HFFc6 (cell line): ENCODE data around the gene PI4K2B. TPM values are rescaled to one million over a fixed set of nuclear protein-coding genes. Genes with fewer than 3 reads are reported as not detected.

Experiments
- DNase-seq: peaks from one replicate; pipeline ENCODE4 v3.0.0-alpha.2; 2018
- H3K27ac Mint-ChIP-seq: 2 replicates; pipeline ENCODE4 v1.8.0; 2020; ENCODE audit warnings: mild to moderate bottlenecking, mixed read lengths
- H3K27me3 Mint-ChIP-seq: 2 replicates; pipeline ENCODE4 v1.8.0; 2021; ENCODE audit warnings: mild to moderate bottlenecking, moderate library complexity, mixed read lengths; ENCODE audit not compliant: insufficient read depth
- H3K36me3 Mint-ChIP-seq: 2 replicates; pipeline ENCODE4 v1.8.0; 2021; ENCODE audit warnings: low read depth, mixed read lengths
- H3K4me1 Mint-ChIP-seq: 2 replicates; pipeline ENCODE4 v1.8.0; 2020; ENCODE audit warnings: low read depth, mixed read lengths
- H3K4me3 Mint-ChIP-seq: 2 replicates; pipeline ENCODE4 v1.8.0; 2020; ENCODE audit warnings: mild to moderate bottlenecking, moderate library complexity, mixed read lengths
- H3K9me3 Mint-ChIP-seq: 2 replicates; pipeline ENCODE4 v1.8.0; 2020; ENCODE audit warnings: mild to moderate bottlenecking, mixed read lengths
- CTCF ChIP-seq: fragments of 200-600 bp; sonication (generic); IDR thresholded peaks from 2 replicates; pipeline ENCODE4 v1.5.0; 2021; ENCODE audit warnings: antibody characterized with exemption, mild to moderate bottlenecking
- long read RNA-seq: library from polyadenylated mRNA; unstranded; transcript quantifications from one replicate; pipeline ENCODE4 v2.0.0, GENCODE V29; 2019
- total RNA-seq, 6 experiments: library from RNA; stranded (reverse); fragmentation: NEBNext Ultra II Directional; extraction: Animal tissue kit (Norgen Biotek cat#: 25700); gene quantifications; 2 replicates in 1 of 6; 3 replicates in 5 of 6; pipeline ENCODE4 v1.2.3, GENCODE V29; 2021

PI4K2B gene
- total RNA-seq: 10 to 100 TPM; 28.3 to 33.8 (median 30.5) TPM
- long read RNA-seq, partial matches to known transcripts: 6 of 8 reads
- long read RNA-seq, other reads (novel, unspliced or antisense): 1 of 8 reads

- Mint-ChIP-seq H3K27ac (peak within 1 kb of the TSS; percentile 79), H3K27me3 (no peaks in the 10 kb centered on the region; the same call in 1 of the 2 replicates), H3K4me3 (peak within 1 kb of the TSS; percentile 89), H3K36me3 (peaks cover 42% of the 10 kb centered on the region), H3K4me1 (peaks cover 27% of the 10 kb centered on the region), H3K9me3 (peaks cover 28% of the 10 kb centered on the region)
- TF ChIP-seq CTCF: no peak
- peak; percentile 70 for DNase-seq
These were observed at the start of gene PI4K2B for GRCh38 chr4:25233737-25234389. TSS of gene PI4K2B (plus strand) at chr4:25234033. CDS start at chr4:25234164, 131 bp downstream.

DNA sequence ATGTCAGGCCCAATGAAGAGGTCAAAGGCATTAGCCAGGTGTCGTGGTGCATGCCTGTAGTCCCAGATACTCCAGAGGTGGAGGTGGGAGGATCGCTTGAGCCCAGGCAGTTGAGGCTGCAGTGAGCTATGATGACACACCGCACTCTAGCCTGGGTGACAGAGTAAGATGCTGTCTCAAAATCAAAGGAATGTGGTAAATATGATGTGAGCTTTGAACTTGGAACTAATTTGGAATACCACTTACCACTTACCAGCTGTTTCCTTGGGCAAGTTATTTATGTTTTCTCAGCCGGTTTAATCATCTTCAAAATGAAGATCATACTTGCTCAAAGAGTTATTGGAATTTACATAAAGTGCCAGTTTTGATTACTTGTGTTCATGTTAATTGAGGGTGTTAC is 49.8 kb upstream of the PI4K2B start:
- no peaks in the 10 kb centered on the region for H3K9me3 Mint-ChIP-seq
- H3K36me3 Mint-ChIP-seq: peaks cover 5% of the 10 kb centered on the region; the same call in 1 of the 2 replicates
- no peaks in the 10 kb centered on the region for H3K27me3 Mint-ChIP-seq
- no peak overlapping the region for H3K4me3 Mint-ChIP-seq
- H3K4me1 Mint-ChIP-seq: peaks cover 29% of the 10 kb centered on the region
- no peak overlapping the region for H3K27ac Mint-ChIP-seq
- TF ChIP-seq CTCF: no peak
- DNase-seq: no peak

DNA sequence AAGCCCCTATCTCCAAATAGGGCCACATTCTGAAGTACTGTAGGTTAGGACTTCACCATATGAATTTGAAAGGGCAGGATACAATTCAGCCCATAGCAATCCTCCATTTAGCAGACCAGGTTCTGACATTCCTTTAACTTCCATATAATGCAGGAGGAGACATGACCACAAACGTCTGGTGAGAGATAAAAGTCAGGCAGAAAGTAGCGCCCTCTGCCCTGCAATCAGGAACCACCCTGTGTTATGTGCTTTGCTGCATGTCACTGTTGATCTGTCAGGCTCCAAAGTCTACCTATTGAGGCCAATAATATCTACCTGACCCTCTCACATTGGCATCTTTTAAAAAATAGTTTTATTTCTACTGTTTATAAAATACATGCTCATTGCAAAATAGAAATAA is 43.4 kb upstream of the PI4K2B start:
- H3K9me3 Mint-ChIP-seq: no peaks in the 10 kb centered on the region
- no peak overlapping the region for H3K4me3 Mint-ChIP-seq
- no peaks in the 10 kb centered on the region for H3K36me3 Mint-ChIP-seq

DNA sequence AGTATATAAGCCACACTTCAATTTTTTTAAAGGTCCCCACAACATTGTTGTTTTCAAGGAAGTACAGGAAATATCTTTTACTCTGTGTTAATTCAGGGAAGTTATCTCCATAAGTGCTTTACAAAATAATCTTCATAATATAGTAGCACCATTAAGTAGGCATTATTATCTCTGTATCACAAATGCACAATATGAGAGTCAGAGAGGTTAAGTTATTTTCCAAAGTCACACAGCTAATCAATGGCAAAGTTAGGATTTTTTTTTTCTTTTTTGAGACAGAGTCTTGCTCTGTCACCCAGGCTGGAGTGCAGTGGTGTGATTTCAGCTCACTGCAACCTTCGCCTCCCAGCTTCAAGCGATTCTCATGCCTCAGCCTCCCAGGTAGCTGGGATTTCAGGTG is 35.1 kb upstream of the PI4K2B start:
- TF ChIP-seq CTCF: no peak
- DNase-seq: no peak
- no peak overlapping the region for H3K27ac Mint-ChIP-seq
- peaks cover 10% of the 10 kb centered on the region; the same call in 1 of the 2 replicates for H3K36me3 Mint-ChIP-seq
- H3K4me1 Mint-ChIP-seq: no peaks in the 10 kb centered on the region
- H3K4me3 Mint-ChIP-seq: no peak overlapping the region
- H3K9me3 Mint-ChIP-seq: no peaks in the 10 kb centered on the region
- H3K27me3 Mint-ChIP-seq: no peaks in the 10 kb centered on the region

More for the DNA sequence above, 43.4 kb upstream of the PI4K2B start:
- H3K27ac Mint-ChIP-seq: no peak overlapping the region
- no peaks in the 10 kb centered on the region for H3K27me3 Mint-ChIP-seq
- no peak for DNase-seq
- no peaks in the 10 kb centered on the region for H3K4me1 Mint-ChIP-seq
- TF ChIP-seq CTCF: no peak

GRCh38 chr4:25207997-25208396 is 25.8 kb upstream of the PI4K2B start:
- Mint-ChIP-seq H3K4me1 (no peaks in the 10 kb centered on the region), H3K36me3 (no peaks in the 10 kb centered on the region), H3K27ac (no peak overlapping the region), H3K27me3 (peaks cover 8% of the 10 kb centered on the region), H3K4me3 (no peak overlapping the region), H3K9me3 (no peaks in the 10 kb centered on the region)
- no peak for TF ChIP-seq CTCF
- DNase-seq: no peak
